DOHH2 (cell line): ENCODE measurements around the gene DCPS.

Experiments used
- EZH2phosphoT487 ChIP-seq: fragments of 200-600 bp; sonication (generic); IDR thresholded peaks from 2 replicates; pipeline ENCODE4 v1.6.1; 2017; ENCODE audit warnings: borderline replicate concordance, mild to moderate bottlenecking, antibody characterized with exemption, low read length, moderate library complexity, mixed read lengths
- TF ChIP-seq, protein P1 (sequence below): fragments of 200-600 bp; sonication (generic); IDR thresholded peaks from one replicate; pipeline ENCODE4 v1.5.1; 2014; ENCODE audit warnings: antibody characterized with exemption, mild to moderate bottlenecking, low read depth, low read length; ENCODE audit not compliant: poor library complexity, severe bottlenecking

- TF ChIP-seq EZH2phosphoT487 = no peak
- TF ChIP-seq, protein P1, sequence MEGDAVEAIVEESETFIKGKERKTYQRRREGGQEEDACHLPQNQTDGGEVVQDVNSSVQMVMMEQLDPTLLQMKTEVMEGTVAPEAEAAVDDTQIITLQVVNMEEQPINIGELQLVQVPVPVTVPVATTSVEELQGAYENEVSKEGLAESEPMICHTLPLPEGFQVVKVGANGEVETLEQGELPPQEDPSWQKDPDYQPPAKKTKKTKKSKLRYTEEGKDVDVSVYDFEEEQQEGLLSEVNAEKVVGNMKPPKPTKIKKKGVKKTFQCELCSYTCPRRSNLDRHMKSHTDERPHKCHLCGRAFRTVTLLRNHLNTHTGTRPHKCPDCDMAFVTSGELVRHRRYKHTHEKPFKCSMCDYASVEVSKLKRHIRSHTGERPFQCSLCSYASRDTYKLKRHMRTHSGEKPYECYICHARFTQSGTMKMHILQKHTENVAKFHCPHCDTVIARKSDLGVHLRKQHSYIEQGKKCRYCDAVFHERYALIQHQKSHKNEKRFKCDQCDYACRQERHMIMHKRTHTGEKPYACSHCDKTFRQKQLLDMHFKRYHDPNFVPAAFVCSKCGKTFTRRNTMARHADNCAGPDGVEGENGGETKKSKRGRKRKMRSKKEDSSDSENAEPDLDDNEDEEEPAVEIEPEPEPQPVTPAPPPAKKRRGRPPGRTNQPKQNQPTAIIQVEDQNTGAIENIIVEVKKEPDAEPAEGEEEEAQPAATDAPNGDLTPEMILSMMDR = no peak
Observed at GRCh38 chr11:126350836-126351235, 47.0 kb downstream of the DCPS start.
